ENCODE measurements around the gene PIGQ. TPM values are rescaled to one million over a fixed set of nuclear protein-coding genes. Genes with fewer than 3 reads are reported as not detected.
A peak's percentile ranks its signal among the peaks of the same experiment; 100 is the strongest.

The PIGQ gene
- total and polyA plus RNA-seq, 8 donors, result 14.3 to 217 (median 48.2) TPM

DNA sequence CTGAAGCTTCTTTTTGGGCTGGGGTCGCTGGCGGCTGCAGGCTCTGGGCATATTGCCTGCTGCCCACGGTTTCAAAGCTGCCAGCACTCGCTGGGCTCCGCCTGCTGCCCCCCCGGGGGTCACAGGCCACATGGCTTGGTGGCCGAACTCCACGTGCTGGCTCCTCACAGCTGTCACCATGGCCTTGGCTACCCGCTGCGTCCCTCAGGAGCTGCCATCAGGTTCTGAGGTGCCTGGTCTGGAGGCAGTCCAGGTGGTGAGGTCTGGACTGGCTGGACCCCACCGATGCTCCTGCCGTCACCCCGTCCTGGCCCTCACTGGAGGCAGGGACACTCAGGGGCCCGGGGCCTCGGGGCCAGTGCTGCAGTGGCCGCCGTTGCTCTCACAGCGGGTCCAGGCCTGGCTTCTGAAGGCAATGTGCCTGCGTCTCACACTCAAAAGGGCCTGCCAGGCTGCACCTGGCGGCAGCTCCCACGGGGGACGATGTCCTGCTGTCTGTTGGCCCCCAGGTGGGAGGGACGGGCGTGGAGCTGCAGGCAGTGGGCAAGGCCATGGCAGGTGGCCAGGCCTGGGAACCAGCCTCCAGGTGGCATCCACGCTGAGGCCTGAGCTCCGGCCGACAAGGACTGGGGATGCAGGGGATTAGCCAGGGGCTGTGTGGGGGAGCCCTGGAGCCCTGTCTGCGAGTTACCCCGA, 29.0 kb upstream of the PIGQ start:
- no peak overlapping the region for H3K27ac ChIP-seq
- peaks cover 16 to 80% (median 55%) of the 10 kb centered on the region in 4 donors for H3K36me3 ChIP-seq
- H3K27me3 ChIP-seq, result no peaks in the 10 kb centered on the region
- WGBS, 5 donors, result 84 to 88% (median 86%) methylated on average over 9 to 29 of the region's 29 CpGs
- peaks cover 3 to 27% (median 17%) of the 10 kb centered on the region in 4 donors for H3K4me1 ChIP-seq
- H3K4me3 ChIP-seq, result no peak overlapping the region
- no peak for DNase-seq
- H3K9me3 ChIP-seq, result no peaks in the 10 kb centered on the region
- TF ChIP-seq, protein P1, sequence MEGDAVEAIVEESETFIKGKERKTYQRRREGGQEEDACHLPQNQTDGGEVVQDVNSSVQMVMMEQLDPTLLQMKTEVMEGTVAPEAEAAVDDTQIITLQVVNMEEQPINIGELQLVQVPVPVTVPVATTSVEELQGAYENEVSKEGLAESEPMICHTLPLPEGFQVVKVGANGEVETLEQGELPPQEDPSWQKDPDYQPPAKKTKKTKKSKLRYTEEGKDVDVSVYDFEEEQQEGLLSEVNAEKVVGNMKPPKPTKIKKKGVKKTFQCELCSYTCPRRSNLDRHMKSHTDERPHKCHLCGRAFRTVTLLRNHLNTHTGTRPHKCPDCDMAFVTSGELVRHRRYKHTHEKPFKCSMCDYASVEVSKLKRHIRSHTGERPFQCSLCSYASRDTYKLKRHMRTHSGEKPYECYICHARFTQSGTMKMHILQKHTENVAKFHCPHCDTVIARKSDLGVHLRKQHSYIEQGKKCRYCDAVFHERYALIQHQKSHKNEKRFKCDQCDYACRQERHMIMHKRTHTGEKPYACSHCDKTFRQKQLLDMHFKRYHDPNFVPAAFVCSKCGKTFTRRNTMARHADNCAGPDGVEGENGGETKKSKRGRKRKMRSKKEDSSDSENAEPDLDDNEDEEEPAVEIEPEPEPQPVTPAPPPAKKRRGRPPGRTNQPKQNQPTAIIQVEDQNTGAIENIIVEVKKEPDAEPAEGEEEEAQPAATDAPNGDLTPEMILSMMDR (IDR thresholded peaks at IDR 0.05), result no peak
- intact Hi-C loops (cut with DNase I; ENCODE audit: low total_unique reads), result no loop called here

DNA sequence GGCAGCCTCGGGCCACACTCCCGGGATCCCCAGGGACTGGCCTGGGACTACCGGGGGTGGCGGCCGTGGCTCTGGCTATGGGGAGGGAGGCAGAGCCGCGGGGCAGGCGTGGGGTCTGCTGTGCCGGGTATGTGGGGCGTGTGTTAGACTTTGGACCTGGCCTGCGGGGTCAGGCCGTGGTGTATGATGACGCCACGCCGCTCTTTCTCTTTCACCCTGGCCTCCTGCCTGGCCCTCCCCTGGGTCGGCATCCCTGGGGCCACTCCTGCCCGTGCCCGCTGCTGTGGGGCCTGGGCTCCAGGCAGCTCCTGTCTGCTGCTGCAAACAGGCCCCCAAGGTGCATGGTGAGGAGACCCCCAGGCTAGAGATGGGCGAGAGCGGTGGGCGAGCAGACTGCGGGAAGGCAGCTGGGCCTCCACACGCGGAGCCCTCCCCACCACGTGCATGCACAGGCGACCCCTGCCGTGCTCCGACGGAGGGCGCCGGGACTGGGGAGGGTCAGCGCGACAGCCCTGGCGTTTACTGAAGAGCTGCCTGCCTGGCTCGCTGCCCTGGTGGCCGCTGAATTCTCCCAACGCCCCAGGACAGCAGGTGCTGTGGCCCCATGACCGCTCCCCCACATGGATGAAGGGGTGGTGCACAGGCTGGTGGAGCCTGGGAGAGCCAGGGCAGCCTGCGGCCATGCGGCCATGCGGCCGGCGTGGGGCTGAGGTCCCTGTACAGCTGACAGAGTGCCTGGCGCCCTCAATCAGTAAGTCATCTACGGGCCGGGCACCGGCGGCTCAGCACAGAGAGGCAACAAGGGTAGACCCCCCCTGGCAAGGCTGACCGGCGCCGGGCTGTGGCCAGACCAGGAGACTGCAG, 26.2 kb upstream of the PIGQ start:
- Histone ChIP-seq H3K4me1 (peaks cover 0 to 33% (median 21%) of the 10 kb centered on the region in 4 donors), H3K36me3 (peaks cover 16 to 75% (median 49%) of the 10 kb centered on the region in 4 donors), H3K27me3 (no peaks in the 10 kb centered on the region), H3K9me3 (no peaks in the 10 kb centered on the region), H3K4me3 (no peak overlapping the region), H3K27ac (peak overlapping the region in 1 of 5 donors; percentile 31)
- peak; percentile 42 to 69 for DNase-seq
- intact Hi-C loops (cut with DNase I; ENCODE audit: low total_unique reads), result no loop called here
- 64 to 82% (median 75%) methylated on average over 34 to 51 of the region's 51 CpGs for WGBS, 5 donors
- TF ChIP-seq, protein P1 (IDR thresholded peaks at IDR 0.05), result no peak
- TF ChIP-seq POLR2A (IDR thresholded peaks at IDR 0.05) (no peak), POLR2AphosphoS5 (IDR thresholded peaks at IDR 0.05) (no peak), EP300 (IDR thresholded peaks at IDR 0.05) (no peak)

DNA sequence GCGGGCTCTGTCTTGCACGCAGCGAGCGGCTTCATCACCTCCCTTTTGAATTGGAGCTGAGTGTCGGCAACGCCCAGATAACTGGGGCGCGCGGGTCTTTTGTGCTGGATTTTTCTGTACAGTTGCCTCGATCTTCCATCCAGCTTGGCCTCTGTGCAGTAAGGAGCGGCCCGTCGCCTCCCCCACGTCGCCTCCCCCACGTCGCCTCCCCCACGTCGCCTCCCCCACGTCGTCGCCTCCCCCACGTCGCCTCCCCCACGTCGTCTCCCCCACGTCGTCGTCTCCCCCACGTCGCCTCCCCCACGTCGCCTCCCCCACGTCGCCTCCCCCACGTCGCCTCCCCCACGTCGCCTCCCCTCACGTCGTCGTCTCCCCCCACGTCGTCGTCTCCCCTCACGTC, 25.3 kb upstream of the PIGQ start:
- Histone ChIP-seq H3K27me3 (no peaks in the 10 kb centered on the region), H3K4me1 (peaks cover 0 to 33% (median 21%) of the 10 kb centered on the region in 4 donors), H3K27ac (no peak overlapping the region), H3K36me3 (peaks cover 26 to 76% (median 54%) of the 10 kb centered on the region in 4 donors), H3K4me3 (no peak overlapping the region), H3K9me3 (no peaks in the 10 kb centered on the region)
- 91 to 96% (median 92%) methylated on average over 33 to 46 of the region's 46 CpGs for WGBS, 5 donors
- TF ChIP-seq, protein P1 (IDR thresholded peaks at IDR 0.05), result no peak
- TF ChIP-seq EP300 (IDR thresholded peaks at IDR 0.05) (no peak), POLR2AphosphoS5 (IDR thresholded peaks at IDR 0.05) (no peak), POLR2A (IDR thresholded peaks at IDR 0.05) (no peak)
- intact Hi-C loops (cut with DNase I; ENCODE audit: low total_unique reads), result no loop called here
- no peak for DNase-seq

DNA sequence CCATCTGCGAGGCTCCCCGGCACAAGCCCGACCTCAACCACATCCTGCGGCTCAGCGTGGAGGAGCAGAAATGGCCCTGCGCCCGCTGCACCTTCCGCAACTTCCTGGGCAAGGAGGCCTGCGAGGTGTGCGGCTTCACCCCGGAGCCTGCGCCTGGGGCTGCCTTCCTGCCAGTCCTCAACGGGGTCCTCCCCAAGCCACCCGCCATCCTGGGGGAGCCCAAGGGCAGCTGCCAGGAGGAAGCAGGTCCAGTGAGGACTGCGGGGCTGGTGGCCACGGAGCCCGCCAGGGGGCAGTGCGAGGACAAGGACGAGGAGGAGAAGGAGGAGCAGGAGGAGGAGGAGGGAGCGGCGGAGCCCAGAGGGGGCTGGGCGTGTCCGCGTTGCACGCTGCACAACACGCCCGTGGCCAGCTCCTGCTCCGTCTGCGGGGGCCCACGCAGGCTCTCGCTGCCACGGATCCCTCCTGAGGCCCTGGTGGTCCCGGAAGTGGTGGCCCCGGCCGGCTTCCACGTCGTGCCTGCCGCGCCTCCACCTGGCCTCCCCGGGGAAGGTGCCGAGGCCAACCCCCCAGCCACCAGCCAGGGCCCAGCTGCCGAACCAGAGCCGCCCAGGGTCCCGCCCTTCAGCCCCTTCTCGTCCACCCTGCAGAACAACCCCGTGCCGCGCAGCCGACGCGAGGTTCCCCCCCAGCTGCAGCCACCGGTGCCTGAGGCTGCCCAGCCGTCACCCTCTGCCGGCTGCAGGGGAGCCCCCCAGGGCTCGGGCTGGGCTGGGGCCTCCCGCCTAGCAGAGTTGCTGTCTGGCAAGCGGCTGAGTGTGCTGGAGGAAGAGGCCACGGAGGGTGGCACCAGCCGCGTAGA, 22.6 kb upstream of the PIGQ start:
- Histone ChIP-seq H3K27ac (no peak overlapping the region), H3K9me3 (no peaks in the 10 kb centered on the region), H3K27me3 (no peaks in the 10 kb centered on the region), H3K4me1 (peaks cover 0 to 33% (median 21%) of the 10 kb centered on the region in 4 donors), H3K36me3 (peaks cover 33 to 74% (median 54%) of the 10 kb centered on the region in 4 donors), H3K4me3 (peak overlapping the region in 1 of 4 donors; percentile 23)
- WGBS, 5 donors, result 66 to 75% (median 71%) methylated on average over 17 to 60 of the region's 60 CpGs
- intact Hi-C loops (cut with DNase I; ENCODE audit: low total_unique reads), result no loop called here
- DNase-seq, result peak; percentile 78 to 81
- TF ChIP-seq EP300 (IDR thresholded peaks at IDR 0.05) (no peak), POLR2A (IDR thresholded peaks at IDR 0.05) (no peak), POLR2AphosphoS5 (IDR thresholded peaks at IDR 0.05) (peak in 1 of 3 donors; percentile 8)
- TF ChIP-seq, protein P1 (IDR thresholded peaks at IDR 0.05), result peak in 5 of 7 experiments; percentile 25 to 62 (median 49)
